ENCODE data around the gene CHTF18. TPM values are rescaled to one million over a fixed set of nuclear protein-coding genes. Genes with fewer than 3 reads are reported as not detected.

CHTF18 gene
- total and polyA plus RNA-seq, 9 of the 15 experiments (the other 6 are each of a cell fraction or from before 2014, with no cell fraction given), result 2.5 to 123 (median 17.0) TPM

- TF ChIP-seq ETS1 (conservative IDR thresholded peaks at IDR 0.05; ENCODE audit: control insufficient read depth, low read depth, low read length) (peak; percentile 93), SP1 (CRISPR knock-in tag; IDR thresholded peaks at IDR 0.05) (peak; percentile 68), RBFOX2 (IDR thresholded peaks at IDR 0.05; ENCODE audit: low read depth, low read length) (peak; percentile 71), ETV5 (CRISPR knock-in tag; IDR thresholded peaks at IDR 0.05; ENCODE audit: low read depth) (peak; percentile 18; the same call in 1 of the 2 replicates), MBD2 (IDR thresholded peaks at IDR 0.05; ENCODE audit: borderline replicate concordance, low read depth) (peak; percentile 46; the same call in 1 of the 2 replicates), MGA (IDR thresholded peaks at IDR 0.05) (peak; percentile 48), ELF1 (tag; IDR thresholded peaks at IDR 0.05) (peak; percentile 85), TOE1 (IDR thresholded peaks at IDR 0.05; ENCODE audit: borderline replicate concordance) (0 out of 2 replicates have a peak, but pooled peaks have one; percentile 31), TOE1 (CRISPR knock-in tag; IDR thresholded peaks at IDR 0.05; ENCODE audit: borderline replicate concordance, low read depth) (no peak), ZNF282 (CRISPR knock-in tag; IDR thresholded peaks at IDR 0.05) (peak; percentile 99), L3MBTL2 (IDR thresholded peaks at IDR 0.05) (peak; percentile 89), POLR2G (IDR thresholded peaks at IDR 0.05; ENCODE audit: low read depth, low read length) (peak; percentile 81), NFIC (IDR thresholded peaks at IDR 0.05) (peak; percentile 77), MAFG (tag; conservative IDR thresholded peaks at IDR 0.05) (no peak)
Measured at GRCh38 chr16:788399-789126, at the start of gene CHTF18 (continued).
